Erythroblast (primary cell): Measurements from ENCODE around the gene STK24.
"Not testable (repeated sequence)": the region's sequence is repeated elsewhere in the genome, so short reads cannot be mapped to it uniquely, and the experiment has no call there.

ENCODE experiments used
- GATA1 ChIP-seq: IDR thresholded peaks from 2 replicates; pipeline ENCODE4 v1.6.1; 2011; ENCODE audit warnings: low read depth, mild to moderate bottlenecking, control low read depth, low read length, moderate library complexity
- POLR2A ChIP-seq: IDR thresholded peaks from 2 replicates; pipeline ENCODE4 v1.6.1; 2011; ENCODE audit warnings: mild to moderate bottlenecking, low read length

DNA sequence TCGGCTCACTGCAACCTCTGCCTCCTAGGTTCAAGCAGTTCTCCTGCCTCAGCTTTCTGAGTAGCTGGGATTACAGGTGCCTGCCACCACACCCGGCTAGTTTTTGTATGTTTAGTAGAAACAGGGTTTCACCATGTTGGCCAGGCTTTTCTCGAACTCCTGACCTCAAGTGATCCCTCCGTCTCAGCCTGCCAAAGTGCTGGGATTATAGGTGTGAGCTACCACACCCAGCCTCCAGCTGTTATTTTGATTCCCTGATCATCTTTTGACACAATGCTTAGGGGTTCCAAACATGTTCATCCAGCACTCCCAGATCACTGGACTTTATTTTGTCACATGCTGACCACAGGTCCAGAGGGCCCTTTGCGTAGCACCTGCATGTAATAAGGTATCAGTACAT lies 47.7 kb upstream of the STK24 start:
- not testable (repeated sequence) for TF ChIP-seq POLR2A, GATA1
